ENCODE results near the gene SEZ6. TPM values are rescaled to one million over a fixed set of nuclear protein-coding genes. Genes with fewer than 3 reads are reported as not detected.
A peak's percentile ranks its signal among the peaks of the same experiment; 100 is the strongest.

SEZ6 gene
- total and polyA plus RNA-seq, 4 donors = 0.07 to 0.54 (median 0.18) TPM; not detected in 1

DNA sequence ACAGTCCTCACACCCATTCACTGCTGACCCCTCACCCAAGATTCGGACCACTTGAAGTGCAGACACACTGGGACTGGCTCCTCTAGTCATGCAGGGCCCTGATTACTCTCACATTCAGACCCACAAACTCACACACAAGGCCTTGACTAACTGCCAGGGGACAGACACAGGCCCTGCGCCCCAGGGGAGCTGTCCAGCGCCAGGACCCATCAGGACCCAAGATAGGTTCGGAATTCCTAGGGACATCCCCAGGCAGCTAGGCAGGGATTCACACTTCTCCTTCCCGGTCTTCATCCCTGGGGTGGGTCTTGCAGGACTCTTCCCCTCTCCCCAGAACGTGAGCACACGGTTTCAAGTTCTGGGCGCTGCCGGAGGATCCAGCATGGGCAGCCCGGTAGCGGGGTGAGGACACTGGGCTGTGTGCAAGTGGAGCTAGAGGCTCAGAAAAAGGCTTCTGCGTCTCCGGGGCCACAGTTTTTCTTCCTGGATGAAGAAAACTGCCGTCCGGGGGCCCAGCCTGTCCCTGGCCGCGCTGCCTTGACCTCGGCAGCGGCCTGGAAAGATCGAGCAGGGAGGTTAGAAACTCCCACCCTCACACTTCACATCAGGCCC is 1.6 kb downstream of the SEZ6 start:
- 45 to 53% methylated on average over 20 of the region's 20 CpGs for WGBS, 2 donors
- H3K4me3 ChIP-seq = no peak overlapping the region
- peaks cover 0 to 5% (median 0%) of the 10 kb centered on the region in 5 donors for H3K4me1 ChIP-seq (ENCODE audit: control insufficient read depth in 5 of 5, insufficient read depth in 5 of 5, low read length in 5 of 5)
- no peak for ATAC-seq (ENCODE audit: insufficient read depth, low FRiP score)
- H3K9me3 ChIP-seq (ENCODE audit: control insufficient read depth in 4 of 4, insufficient read depth in 3 of 4, low read length in 3 of 4) = peaks cover 0 to 14% (median 0%) of the 10 kb centered on the region in 4 donors
- H3K36me3 ChIP-seq (ENCODE audit: control insufficient read depth in 4 of 4, insufficient read depth in 4 of 4, low read length in 4 of 4) = no peaks in the 10 kb centered on the region
- DNase-seq = peak in 2 of 3 donors; percentile 27 to 47
- TF ChIP-seq, protein P1, sequence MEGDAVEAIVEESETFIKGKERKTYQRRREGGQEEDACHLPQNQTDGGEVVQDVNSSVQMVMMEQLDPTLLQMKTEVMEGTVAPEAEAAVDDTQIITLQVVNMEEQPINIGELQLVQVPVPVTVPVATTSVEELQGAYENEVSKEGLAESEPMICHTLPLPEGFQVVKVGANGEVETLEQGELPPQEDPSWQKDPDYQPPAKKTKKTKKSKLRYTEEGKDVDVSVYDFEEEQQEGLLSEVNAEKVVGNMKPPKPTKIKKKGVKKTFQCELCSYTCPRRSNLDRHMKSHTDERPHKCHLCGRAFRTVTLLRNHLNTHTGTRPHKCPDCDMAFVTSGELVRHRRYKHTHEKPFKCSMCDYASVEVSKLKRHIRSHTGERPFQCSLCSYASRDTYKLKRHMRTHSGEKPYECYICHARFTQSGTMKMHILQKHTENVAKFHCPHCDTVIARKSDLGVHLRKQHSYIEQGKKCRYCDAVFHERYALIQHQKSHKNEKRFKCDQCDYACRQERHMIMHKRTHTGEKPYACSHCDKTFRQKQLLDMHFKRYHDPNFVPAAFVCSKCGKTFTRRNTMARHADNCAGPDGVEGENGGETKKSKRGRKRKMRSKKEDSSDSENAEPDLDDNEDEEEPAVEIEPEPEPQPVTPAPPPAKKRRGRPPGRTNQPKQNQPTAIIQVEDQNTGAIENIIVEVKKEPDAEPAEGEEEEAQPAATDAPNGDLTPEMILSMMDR (IDR thresholded peaks at IDR 0.05; ENCODE audit: control extremely low read depth, extremely low read depth) = no peak
- H3K27me3 ChIP-seq (ENCODE audit: control insufficient read depth in 3 of 3, insufficient read depth in 3 of 3, low read length in 2 of 3) = peaks cover 13 to 39% (median 26%) of the 10 kb centered on the region in 3 donors
- H3K9ac ChIP-seq (ENCODE audit: insufficient read depth in 1 of 2, low read length in 2 of 2) = no peak overlapping the region
- H3K27ac ChIP-seq (ENCODE audit: low read depth in 1 of 2, low read length in 1 of 2) = no peak overlapping the region

DNA sequence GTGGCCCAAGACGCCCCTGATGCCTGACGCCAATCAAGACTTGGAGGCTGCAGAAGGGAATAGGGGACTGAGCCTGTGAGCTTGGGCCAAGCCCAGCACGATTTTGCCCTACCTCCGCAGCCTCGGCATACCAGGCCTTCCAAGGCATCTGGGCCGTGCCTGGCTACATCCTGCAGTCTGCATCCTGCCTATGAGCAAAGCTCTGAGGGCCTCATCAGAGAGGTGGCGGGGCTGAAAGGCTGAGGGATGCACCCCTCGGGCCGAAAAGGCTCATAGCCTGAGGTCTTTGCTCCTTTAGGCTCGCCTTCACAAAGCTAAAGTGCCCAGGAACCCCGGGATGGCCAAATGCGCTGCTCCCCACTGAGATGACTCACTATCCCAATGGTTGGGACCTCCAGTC is 2.5 kb downstream of the SEZ6 start:
- DNase-seq (no peak), ATAC-seq (ENCODE audit: insufficient read depth, low FRiP score) (no peak)
- H3K9me3 ChIP-seq (ENCODE audit: control insufficient read depth in 4 of 4, insufficient read depth in 3 of 4, low read length in 3 of 4) = peaks cover 0 to 14% (median 0%) of the 10 kb centered on the region in 4 donors
- no peak overlapping the region for H3K9ac ChIP-seq (ENCODE audit: insufficient read depth in 1 of 2, low read length in 2 of 2)
- H3K4me3 ChIP-seq = no peak overlapping the region
- WGBS, 2 donors = 69 to 76% methylated on average over 12 of the region's 12 CpGs
- TF ChIP-seq, protein P1 (IDR thresholded peaks at IDR 0.05; ENCODE audit: control extremely low read depth, extremely low read depth) = no peak
- peaks cover 0 to 5% (median 0%) of the 10 kb centered on the region in 5 donors for H3K4me1 ChIP-seq (ENCODE audit: control insufficient read depth in 5 of 5, insufficient read depth in 5 of 5, low read length in 5 of 5)
- peaks cover 13 to 39% (median 26%) of the 10 kb centered on the region in 3 donors for H3K27me3 ChIP-seq (ENCODE audit: control insufficient read depth in 3 of 3, insufficient read depth in 3 of 3, low read length in 2 of 3)
- H3K36me3 ChIP-seq (ENCODE audit: control insufficient read depth in 4 of 4, insufficient read depth in 4 of 4, low read length in 4 of 4) = no peaks in the 10 kb centered on the region
- H3K27ac ChIP-seq (ENCODE audit: low read depth in 1 of 2, low read length in 1 of 2) = no peak overlapping the region

DNA sequence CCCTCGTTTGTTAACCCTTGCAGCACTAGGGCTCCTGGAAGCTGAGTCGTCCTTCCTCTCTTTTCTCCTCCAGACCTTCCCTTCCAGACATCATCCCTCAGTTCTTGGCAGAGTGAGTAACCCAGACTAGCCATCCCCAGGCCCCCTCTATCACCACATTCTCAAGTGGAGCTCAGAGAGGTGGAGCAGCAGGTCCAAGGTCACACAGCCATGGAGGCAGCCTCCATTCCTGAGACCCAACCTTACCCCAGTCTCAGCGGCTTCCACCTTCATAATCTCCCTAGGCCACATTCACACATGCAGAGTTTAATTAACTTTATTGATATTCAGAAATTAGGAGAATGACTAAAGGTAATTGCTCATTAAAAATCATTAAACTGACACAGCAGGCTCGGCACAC is 3.0 kb downstream of the SEZ6 start:
- H3K36me3 ChIP-seq (ENCODE audit: control insufficient read depth in 4 of 4, insufficient read depth in 4 of 4, low read length in 4 of 4) = no peaks in the 10 kb centered on the region
- no peak for ATAC-seq (ENCODE audit: insufficient read depth, low FRiP score)
- DNase-seq = no peak
- TF ChIP-seq, protein P1 (IDR thresholded peaks at IDR 0.05; ENCODE audit: control extremely low read depth, extremely low read depth) = no peak
- H3K4me1 ChIP-seq (ENCODE audit: control insufficient read depth in 5 of 5, insufficient read depth in 5 of 5, low read length in 5 of 5) = peaks cover 0 to 5% (median 0%) of the 10 kb centered on the region in 5 donors
- H3K4me3 ChIP-seq = no peak overlapping the region
- no peak overlapping the region for H3K9ac ChIP-seq (ENCODE audit: insufficient read depth in 1 of 2, low read length in 2 of 2)
- no peak overlapping the region for H3K27ac ChIP-seq (ENCODE audit: low read depth in 1 of 2, low read length in 1 of 2)
- peaks cover 8 to 38% (median 26%) of the 10 kb centered on the region in 3 donors for H3K27me3 ChIP-seq (ENCODE audit: control insufficient read depth in 3 of 3, insufficient read depth in 3 of 3, low read length in 2 of 3)
- H3K9me3 ChIP-seq (ENCODE audit: control insufficient read depth in 4 of 4, insufficient read depth in 3 of 4, low read length in 3 of 4) = peaks cover 0 to 11% (median 0%) of the 10 kb centered on the region in 4 donors
- 44 to 51% methylated on average over 4 of the region's 4 CpGs for WGBS, 2 donors

All from lung (tissue), 12 donors.